Prostate gland (tissue), 2 donors: ENCODE measurements around the gene SLC37A1.

Source experiments
- CTCF ChIP-seq, 4 experiments: fragments of 200-600 bp in 2 of 4; fragments of 450-650 bp in 2 of 4; sonication (generic) in 2 of 4; IDR thresholded peaks; 1 replicate in 3 of 4; 2 replicates in 1 of 4; pipeline ENCODE4 v1.5.1; 2016 to 2019; ENCODE audit warnings: antibody characterized with exemption in 4 of 4, mild to moderate bottlenecking in 2 of 4, moderate library complexity in 2 of 4
- POLR2AphosphoS5 ChIP-seq: sonication (generic); formaldehyde crosslinking; IDR thresholded peaks from one replicate; pipeline ENCODE4 v1.6.1; 2017; ENCODE audit warnings: antibody characterized with exemption

GRCh38 chr21:42539931-42540343, 26.3 kb downstream of the SLC37A1 start:
- TF ChIP-seq CTCF (IDR thresholded peaks at IDR 0.05) = no peak
- no peak for TF ChIP-seq POLR2AphosphoS5
